AG08396 (cell line): Measurements from ENCODE around the gene MB.
A peak's percentile ranks its signal among the peaks of the same experiment; 100 is the strongest.

ENCODE experiments used
- DNase-seq: peaks from one replicate; pipeline ENCODE4 v3.0.0; 2012; ENCODE audit warnings: low spot score, mixed read lengths

Gene MB

DNA sequence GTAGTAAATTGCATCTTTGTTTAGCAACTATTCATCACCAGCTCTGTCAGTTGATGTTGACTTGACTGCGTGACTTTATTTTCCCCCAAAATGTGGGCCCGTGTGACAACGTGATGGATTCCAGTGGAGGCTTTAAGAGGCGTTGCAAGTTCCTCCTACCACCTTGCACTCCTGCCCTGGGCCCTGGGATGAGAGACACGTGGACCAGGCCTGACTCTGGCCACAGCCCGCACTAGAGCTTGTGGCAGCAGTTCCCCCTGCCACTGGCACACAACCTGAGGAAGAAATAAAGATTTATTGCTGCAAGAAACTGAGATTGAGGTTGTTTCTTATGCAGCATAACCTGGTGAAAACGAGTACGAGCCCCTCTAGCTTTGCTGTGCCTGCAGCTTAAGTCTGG, 44.6 kb downstream of the MB start:
- no peak for DNase-seq

DNA sequence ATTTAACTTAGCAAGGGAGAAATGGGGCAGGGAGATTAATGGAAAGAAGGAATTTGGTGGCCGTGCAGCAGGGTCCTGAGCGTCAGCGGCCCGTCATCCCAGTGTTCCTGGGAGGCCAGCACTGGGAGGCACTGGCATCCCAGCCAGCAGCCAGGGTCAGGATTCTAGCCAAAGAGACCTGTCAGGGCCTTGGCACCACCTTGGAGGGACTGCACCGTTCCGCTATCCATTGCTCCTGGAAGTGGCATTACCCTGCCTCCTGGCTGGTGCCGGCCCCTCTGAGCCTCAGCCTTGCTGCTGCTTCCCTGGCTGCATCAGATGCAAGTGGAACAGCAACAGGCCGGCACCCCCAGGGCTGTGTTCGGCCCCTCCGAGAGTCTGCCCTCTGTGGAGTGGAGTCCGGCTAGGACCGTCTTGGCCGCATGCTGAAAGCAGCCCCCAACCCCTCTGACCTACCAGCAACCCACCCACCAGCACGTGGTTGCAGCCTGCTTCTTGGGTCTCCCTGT, 46.4 kb downstream of the MB start:
- DNase-seq: no peak

- DNase-seq: no peak
Measured at GRCh38 chr22:35569916-35570315, 47.2 kb downstream of the MB start.

DNA sequence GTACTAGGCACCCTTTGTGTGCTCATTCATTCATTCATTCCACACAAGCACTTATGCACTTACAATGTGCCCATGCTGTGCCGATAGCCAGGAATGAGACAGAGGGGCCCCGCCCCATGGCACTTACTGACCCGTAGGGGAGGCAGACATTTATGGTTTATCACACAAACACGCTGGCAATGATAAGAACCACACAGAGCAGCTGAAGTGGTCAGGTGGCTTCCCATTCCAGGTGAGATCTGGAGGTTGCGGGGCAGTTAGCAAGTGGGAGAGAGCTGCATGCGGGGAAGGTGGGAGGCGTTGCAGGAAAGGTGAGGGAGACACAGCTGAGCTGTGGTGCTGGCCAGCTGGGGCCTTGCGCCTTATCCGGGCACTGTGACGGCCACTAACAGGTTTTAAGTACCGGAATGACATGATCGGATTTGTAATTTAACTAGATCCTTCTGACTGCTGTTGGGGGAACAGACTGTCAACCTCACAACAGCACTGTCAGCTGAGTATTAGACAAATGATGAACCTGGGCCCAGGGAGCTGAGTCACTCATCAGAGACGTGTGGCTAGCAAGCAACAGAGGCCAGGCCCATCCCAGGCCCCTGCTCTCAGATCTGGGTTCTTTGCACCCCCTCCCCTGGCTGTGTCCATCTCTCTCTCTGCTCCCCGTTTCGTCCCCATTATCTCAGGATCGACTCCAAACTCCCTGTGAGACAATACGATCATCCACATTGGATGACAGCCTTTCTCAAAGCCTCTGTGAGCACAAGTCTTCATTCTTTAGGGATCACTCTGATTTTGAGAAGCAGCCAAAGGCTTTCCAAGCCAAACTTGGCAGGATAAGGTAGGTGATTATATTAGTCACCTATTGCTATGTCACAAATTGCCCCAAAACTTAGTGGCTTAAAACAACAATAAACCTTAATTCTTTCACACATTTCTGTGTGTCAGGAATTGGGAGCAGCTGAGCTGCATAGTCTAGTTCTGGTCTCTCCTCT, 48.1 kb downstream of the MB start:
- peak; percentile 54 for DNase-seq

DNA sequence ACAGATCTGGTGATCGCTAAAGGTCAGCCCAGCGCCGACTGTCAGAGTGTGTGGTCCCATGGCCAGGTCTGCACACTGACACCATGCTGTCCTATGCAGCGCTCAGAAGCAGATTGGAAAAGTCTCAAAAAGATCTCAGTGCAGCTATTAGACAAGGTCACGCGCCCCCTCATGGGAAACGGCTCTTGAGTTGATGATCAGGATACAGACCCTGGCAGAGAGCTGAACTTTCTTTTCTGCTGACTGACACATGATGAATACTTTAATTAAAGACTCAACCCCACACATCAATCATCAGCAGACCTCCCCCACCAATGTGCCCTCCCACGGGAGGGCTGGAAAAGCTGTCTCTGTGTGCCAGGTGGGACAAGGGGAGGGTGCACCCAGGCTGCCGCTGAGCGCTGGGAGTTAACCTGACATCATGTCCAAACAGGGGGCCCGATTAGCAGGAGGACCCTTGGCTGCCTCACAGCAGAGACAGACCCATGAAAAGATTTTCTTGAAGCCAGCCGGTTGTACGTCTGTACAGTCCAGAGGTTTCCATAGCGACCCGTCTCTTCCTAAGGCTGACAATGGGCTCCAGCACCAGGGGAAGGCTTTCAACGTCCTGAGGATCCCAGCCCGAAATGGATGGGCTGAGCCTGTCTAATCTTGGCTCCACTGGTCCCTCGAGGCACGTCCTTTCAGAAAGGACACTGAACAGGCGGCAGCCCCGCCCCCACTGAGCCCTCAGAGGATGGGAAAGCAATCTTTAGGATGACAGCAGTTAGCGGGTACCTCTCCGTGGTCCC, 49.6 kb downstream of the MB start:
- DNase-seq: no peak

DNA sequence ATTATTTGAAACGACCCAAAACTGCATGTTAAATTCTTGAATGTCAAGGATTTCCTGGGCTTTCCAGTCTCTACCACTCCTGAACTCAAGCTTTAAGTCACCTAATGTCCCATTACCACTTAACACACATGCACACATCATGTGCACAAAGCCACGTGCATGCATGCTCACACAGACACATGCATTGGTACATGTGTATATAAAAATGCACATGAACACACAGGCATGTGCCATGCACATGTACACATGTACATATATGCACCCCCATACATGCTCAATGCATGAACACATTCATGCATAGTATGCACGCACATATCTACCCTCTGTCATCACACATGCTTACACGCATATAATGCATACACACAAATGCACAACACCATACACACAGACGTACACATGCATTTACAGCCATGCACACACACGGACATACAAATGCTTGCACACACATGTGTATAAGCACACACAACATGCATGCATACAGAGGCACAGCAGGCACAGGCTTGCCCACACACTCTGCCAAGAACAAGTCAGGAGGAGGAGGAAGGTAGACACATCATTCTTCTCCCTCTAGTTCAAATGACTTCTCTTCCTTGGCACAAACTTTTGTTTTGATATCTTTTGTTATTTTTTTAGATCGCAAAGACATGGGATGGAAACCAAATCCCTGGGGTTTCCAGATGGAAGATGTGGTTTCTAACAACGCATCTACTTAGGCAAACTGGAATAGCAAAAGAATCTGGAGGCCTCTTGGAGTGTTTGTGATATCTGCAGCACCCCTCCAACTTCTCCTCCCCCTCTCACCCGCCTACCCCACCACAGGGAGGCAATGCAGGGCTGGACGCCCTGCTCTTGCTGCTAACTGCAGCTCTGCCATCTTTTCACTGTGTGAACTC, 51.9 kb downstream of the MB start:
- no peak for DNase-seq

- DNase-seq: no peak
Measured at GRCh38 chr22:35563211-35563610, 53.9 kb downstream of the MB start.

DNA sequence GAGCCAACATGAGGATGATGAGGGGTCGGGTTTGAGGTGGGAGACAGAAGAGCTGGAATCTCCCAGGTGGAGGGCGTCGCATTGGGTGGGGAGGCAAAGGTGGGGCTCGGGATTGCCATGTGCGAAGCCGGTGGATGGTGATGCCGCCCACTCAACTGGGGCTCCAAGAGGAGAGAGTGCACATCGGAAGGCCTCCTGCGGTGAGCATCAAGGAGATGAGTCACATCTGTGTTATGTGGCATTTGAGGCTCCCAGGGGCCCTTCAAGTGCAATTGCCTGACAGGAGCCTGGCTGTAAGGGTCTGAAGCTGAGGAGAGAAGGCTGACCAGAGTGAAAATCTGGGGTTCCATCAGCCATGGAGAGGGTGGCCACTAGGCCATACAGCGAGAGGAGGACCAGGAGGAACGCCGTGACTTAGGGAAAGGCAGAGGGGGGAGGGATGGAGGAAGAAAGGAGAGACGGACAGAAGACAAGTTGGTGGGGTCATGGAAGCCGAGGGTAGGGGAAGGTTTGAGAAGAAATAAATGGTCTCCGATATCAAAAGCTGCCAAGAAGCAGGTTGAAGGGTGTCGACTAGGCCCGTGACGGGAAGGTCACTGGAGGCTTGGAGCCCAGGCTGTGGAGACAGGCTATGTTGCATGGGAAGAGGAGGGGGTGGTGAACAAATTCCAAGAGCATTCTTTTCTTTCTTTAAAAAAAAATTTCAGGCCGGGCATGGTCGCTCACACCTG, 55.2 kb downstream of the MB start:
- DNase-seq: no peak

- no peak for DNase-seq
Measured at GRCh38 chr22:35560824-35561223, 56.3 kb downstream of the MB start.

GRCh38 chr22:35560366-35560765, 56.8 kb downstream of the MB start:
- no peak for DNase-seq

DNA sequence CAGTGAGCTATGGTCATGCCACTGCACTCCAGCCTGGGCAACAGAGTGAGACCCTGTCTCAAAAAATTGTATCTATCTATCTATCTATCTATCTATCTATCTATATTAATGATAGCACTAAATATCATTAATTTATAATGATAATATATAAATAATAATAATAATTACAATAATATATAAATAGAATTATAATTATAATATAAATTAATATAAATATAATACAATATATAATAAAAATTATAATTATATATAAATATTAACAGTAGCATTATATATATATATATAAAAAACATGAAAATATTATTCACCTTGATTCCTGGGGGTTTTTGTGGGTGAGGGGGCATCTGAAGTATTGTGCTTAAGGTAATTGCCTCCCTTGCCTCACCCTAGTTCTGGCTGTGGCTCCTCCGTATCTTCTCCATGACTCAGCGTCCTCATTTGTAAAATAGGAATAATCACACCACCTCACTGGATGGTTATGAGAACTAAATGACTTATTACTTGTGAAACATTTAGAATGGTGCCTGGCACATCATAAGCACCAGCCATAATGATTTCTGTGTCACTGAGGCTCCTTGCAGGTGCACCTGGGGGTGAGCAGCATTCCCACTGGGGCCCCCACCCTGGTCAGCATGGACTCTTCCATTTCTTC, 57.6 kb downstream of the MB start:
- no peak for DNase-seq

GRCh38 chr22:35558719-35559118, 58.4 kb downstream of the MB start:
- no peak for DNase-seq

DNA sequence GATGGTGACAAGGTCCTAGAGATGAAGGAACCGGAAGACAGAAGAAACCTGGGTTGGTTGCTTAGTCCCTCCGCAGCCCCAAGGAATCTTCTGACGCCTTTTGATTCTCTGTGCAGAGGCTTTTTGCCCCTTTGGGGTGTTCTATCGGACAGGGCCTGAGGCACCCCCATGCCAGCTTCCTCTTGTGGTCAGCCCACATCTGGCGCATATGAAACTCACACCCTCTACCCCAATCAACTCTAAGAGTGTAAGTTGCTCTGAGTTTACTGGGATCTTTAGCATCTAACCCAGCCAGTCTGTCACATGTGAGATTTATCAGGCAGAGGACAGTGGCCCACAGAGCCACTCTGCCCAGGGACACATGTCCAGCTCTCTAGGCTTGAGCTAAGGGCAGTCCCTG, 59.1 kb downstream of the MB start:
- DNase-seq: no peak
